Progenitor cell of endocrine pancreas (in vitro differentiated cells): Measurements from ENCODE around the gene DNAJC27. TPM values are rescaled to one million over a fixed set of nuclear protein-coding genes. Genes with fewer than 3 reads are reported as not detected.
A peak's percentile ranks its signal among the peaks of the same experiment; 100 is the strongest.

Source experiments
- DNase-seq: peaks from one replicate; pipeline ENCODE4 v3.0.0; 2021; ENCODE audit warnings: low spot score; ENCODE audit not compliant: unreplicated experiment
- H3K27ac Mint-ChIP-seq: 2 replicates; pipeline ENCODE4 v1.8.0; 2021; ENCODE audit warnings: mild to moderate bottlenecking, moderate library complexity, mixed read lengths
- H3K27me3 Mint-ChIP-seq: 2 replicates; pipeline ENCODE4 v1.8.0; 2021; ENCODE audit warnings: mixed read lengths
- H3K36me3 Mint-ChIP-seq: 2 replicates; pipeline ENCODE4 v1.8.0; 2022; ENCODE audit warnings: mixed read lengths; ENCODE audit not compliant: insufficient read depth
- H3K4me1 Mint-ChIP-seq: 2 replicates; pipeline ENCODE4 v1.8.0; 2021; ENCODE audit warnings: low read depth, mixed read lengths
- H3K4me3 Mint-ChIP-seq: 2 replicates; pipeline ENCODE4 v1.8.0; 2021; ENCODE audit warnings: low read depth, mild to moderate bottlenecking, moderate library complexity, mixed read lengths
- H3K9me3 Mint-ChIP-seq: 2 replicates; pipeline ENCODE4 v1.8.0; 2021; ENCODE audit warnings: low read depth, mixed read lengths
- total RNA-seq: library from RNA; stranded (reverse); gene quantifications from 2 replicates; pipeline ENCODE4 v1.2.1, GENCODE V29; 2021
- TF ChIP-seq, protein P1 (sequence below): fragments of 200-600 bp; sonication (generic); IDR thresholded peaks from one replicate; pipeline ENCODE4 v1.5.0; 2021; ENCODE audit warnings: antibody characterized with exemption, mild to moderate bottlenecking; ENCODE audit not compliant: unreplicated experiment

DNAJC27 gene
- total RNA-seq, 1 donor from 2014 or later: 11.3 TPM

DNA sequence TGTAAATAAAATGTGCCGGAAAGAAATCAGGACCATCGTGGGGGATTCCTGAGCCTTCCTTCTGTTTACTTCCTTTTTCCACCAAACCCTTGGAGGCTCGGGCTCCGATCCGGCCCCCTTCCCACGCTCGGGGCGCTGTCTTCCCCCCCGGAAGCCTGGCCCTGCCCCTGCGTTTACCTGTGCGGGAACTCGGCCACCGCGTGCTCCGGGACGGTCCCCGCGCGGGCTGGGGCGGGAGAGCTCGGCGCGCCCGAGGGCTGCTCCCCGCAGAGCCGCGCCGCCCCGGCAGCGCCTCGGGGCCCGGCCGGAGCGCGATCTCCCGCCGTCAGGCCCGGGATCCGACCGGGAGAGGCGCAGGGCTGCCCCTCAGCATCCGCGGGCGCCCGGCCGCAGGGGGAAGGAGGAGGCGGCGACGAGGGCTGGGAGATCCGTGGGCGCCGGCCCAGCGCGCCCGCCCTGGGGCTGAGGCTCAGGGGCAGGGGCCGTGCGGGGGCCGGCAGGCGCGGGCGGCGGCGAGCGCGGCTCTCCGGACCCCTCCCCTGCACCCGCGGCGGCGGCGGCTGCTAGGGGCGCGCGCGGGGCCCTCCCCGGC lies 52.2 kb downstream of the DNAJC27 start:
- H3K36me3 Mint-ChIP-seq: no peaks in the 10 kb centered on the region
- DNase-seq: peak; percentile 33
- H3K9me3 Mint-ChIP-seq: no peaks in the 10 kb centered on the region
- TF ChIP-seq, protein P1, sequence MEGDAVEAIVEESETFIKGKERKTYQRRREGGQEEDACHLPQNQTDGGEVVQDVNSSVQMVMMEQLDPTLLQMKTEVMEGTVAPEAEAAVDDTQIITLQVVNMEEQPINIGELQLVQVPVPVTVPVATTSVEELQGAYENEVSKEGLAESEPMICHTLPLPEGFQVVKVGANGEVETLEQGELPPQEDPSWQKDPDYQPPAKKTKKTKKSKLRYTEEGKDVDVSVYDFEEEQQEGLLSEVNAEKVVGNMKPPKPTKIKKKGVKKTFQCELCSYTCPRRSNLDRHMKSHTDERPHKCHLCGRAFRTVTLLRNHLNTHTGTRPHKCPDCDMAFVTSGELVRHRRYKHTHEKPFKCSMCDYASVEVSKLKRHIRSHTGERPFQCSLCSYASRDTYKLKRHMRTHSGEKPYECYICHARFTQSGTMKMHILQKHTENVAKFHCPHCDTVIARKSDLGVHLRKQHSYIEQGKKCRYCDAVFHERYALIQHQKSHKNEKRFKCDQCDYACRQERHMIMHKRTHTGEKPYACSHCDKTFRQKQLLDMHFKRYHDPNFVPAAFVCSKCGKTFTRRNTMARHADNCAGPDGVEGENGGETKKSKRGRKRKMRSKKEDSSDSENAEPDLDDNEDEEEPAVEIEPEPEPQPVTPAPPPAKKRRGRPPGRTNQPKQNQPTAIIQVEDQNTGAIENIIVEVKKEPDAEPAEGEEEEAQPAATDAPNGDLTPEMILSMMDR: no peak
- H3K27me3 Mint-ChIP-seq: peaks cover 36% of the 10 kb centered on the region
- H3K27ac Mint-ChIP-seq: no peak overlapping the region
- H3K4me3 Mint-ChIP-seq: peak overlapping the region; percentile 70
- peaks cover 3% of the 10 kb centered on the region for H3K4me1 Mint-ChIP-seq

DNA sequence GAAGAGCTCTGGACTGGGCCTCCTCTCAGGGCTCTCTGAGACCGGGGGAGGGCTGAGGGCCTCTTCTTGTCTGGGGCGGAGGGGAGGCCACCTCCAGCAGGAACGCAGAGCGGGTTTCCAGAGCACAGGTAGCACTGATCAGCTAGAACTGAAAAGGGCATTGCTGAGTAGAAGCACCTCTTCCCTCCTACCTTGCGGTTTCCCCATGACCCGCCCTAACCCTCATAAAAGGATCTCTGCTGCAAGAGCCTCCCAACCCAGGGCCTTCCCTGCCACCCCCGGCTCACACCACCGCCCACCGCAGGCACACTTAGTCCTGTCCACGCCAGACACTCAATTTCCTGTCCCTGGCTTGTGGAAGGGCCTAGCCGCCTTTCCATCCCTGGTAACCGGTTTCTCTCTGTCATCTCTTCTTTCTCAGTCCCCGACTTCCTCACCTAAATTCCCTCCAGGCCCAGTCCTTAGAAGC lies 52.7 kb downstream of the DNAJC27 start:
- peaks cover 34% of the 10 kb centered on the region for H3K27me3 Mint-ChIP-seq
- H3K27ac Mint-ChIP-seq: peak overlapping the region; percentile 46
- no peaks in the 10 kb centered on the region for H3K9me3 Mint-ChIP-seq
- TF ChIP-seq, protein P1: no peak
- no peak for DNase-seq
- H3K4me3 Mint-ChIP-seq: peak overlapping the region; percentile 70
- H3K4me1 Mint-ChIP-seq: peaks cover 3% of the 10 kb centered on the region
- no peaks in the 10 kb centered on the region for H3K36me3 Mint-ChIP-seq

GRCh38 chr2:24918326-24919036 lies 53.3 kb downstream of the DNAJC27 start:
- Mint-ChIP-seq H3K4me3 (peak overlapping the region; percentile 70), H3K4me1 (peaks cover 3% of the 10 kb centered on the region), H3K27ac (peak overlapping the region; percentile 64), H3K27me3 (peaks cover 28% of the 10 kb centered on the region), H3K36me3 (no peaks in the 10 kb centered on the region), H3K9me3 (no peaks in the 10 kb centered on the region)
- DNase-seq: no peak
- TF ChIP-seq, protein P1: no peak

DNA sequence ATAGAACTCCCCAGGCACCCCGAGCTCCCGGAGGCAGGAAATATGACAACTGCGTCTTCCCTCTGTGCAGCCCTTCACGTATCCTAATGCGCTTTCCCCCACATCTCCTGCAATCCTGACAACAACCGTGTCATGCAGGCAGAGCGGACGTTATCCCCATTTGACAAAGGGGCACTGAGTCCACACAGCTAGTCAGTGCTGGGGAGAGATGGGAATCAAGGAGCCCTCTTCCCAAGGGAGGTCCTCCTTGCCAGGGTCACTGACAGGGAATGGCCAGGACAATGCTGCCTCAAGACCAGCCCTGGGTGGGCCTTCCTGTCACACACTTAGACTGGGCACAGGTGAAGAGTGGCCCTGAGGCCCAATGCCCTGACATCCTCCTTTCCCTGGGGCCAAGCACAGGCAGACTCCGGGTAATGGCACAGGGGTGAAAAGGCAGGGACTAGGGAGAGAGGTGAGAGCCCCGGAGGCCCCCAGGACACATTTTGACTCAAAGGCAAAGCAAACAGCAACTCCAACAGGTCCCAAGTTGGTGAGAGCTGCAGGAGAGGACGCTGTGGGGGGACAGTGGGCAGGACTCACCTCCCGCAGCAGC lies 53.9 kb downstream of the DNAJC27 start:
- Mint-ChIP-seq H3K4me3 (peak overlapping the region; percentile 70), H3K36me3 (no peaks in the 10 kb centered on the region), H3K27me3 (peaks cover 25% of the 10 kb centered on the region), H3K4me1 (peaks cover 3% of the 10 kb centered on the region), H3K9me3 (no peaks in the 10 kb centered on the region), H3K27ac (peak overlapping the region; percentile 64)
- no peak for DNase-seq
- TF ChIP-seq, protein P1: no peak

- H3K4me3 Mint-ChIP-seq: no peak overlapping the region
- H3K27me3 Mint-ChIP-seq: peaks cover 23% of the 10 kb centered on the region
- H3K27ac Mint-ChIP-seq: no peak overlapping the region
- H3K9me3 Mint-ChIP-seq: no peaks in the 10 kb centered on the region
- H3K36me3 Mint-ChIP-seq: no peaks in the 10 kb centered on the region
- TF ChIP-seq, protein P1: no peak
- DNase-seq: no peak
- H3K4me1 Mint-ChIP-seq: peaks cover 3% of the 10 kb centered on the region
These were observed 54.7 kb downstream of the DNAJC27 start for GRCh38 chr2:24917086-24917485.
